GM12873 (cell line): Measurements from ENCODE around the gene ATG4B.
A peak's percentile ranks its signal among the peaks of the same experiment; 100 is the strongest.

Experiments used
- CTCF ChIP-seq: IDR thresholded peaks from 2 replicates; pipeline ENCODE4 v1.5.1; 2012; ENCODE audit warnings: low read depth, mild to moderate bottlenecking, moderate library complexity, low read length, control low read depth; ENCODE audit not compliant: insufficient read depth; ENCODE audit errors: missing control alignments

The ATG4B gene

GRCh38 chr2:241656190-241656741, 18.8 kb downstream of the ATG4B start:
- TF ChIP-seq CTCF = no peak

- TF ChIP-seq CTCF = no peak
Observed at GRCh38 chr2:241657786-241658254, 20.3 kb downstream of the ATG4B start.

DNA sequence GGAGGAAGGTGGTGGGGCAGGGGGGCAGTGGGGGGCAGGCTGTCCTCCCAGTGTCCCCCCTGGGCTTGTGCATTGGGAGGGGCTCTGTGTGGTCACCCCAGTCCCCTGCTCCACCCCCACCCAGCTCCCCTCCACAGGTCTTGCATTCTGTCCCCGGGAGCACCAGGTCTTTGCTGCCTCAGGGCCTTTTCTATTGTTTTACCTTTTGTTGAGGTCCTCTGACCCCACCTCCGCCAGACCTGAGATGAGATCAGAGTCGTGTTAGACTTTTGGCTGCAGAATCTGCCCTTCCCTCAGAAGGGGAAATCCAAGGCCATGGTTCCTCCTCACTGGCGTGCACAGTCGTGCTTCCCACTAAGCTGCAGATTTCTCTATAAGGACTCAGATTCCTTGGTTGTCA, 20.8 kb downstream of the ATG4B start:
- no peak for TF ChIP-seq CTCF

GRCh38 chr2:241659150-241659739, 21.8 kb downstream of the ATG4B start:
- TF ChIP-seq CTCF = peak; percentile 52

DNA sequence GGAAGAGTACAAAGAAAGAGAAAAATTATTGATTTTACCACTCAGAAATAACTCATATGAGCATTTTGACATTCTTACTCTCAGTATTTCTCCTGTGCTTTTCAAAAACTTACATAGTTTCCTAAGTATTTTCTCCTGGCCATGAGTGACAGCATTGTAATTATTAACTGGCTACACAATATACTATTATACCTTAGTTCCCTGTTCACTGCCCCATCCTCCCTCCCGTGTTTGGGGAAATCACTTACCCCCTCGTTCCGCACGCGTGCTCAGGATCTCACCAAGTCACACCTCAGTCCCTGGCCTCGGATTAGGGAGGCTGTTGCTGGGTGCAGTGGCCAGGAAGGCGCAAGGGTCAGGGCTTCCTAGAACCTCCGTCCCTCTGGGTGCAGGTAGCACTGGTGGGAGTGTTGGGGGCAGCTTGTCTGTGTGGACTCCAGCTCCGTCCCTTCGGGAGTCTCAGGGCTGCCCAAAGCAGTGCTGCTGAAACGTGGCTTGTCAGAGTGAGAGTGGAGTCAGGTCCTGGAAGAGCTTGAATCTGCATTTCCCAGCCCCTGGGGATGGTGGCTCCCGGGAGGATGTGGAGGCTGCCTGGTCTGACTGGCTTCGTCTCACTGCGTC, 23.2 kb downstream of the ATG4B start:
- TF ChIP-seq CTCF = no peak

DNA sequence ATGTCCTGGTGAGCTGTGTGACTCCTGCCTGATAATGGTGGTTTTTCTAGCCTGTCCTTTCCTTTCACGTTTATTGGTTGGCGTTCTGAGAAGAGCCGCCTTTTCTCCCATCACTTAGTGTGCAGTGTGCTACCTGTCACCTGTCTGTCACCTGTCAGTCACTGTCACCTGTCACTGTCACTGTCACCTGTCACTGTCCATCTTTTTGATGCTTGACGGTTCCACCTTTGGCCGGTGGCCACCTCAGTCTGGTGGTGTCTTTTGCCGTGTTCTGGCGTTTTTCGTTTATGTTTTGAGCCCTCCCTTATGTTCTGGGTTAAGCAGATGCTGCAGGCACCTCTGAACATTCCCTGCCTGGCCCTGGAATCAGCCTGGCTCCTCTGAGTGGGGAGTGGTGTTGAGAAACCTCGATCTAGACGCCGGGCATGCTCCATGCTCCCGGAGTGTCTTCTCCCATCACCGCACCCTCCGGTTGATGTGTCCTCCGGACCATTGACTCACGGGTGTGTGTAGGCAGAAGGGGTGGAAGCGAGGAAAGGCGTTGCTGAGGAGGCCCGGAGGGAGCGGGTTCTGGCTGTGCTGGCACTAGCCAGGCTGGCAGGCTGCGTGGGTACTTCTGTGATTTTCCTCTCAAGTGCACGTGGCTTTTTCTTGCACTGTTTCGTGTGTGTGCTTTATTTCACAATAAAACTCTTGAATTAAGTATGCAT, 28.4 kb downstream of the ATG4B start:
- TF ChIP-seq CTCF = no peak
